CD4-positive, alpha-beta T cell (primary cell): ENCODE results near the gene SCUBE1. TPM values are rescaled to one million over a fixed set of nuclear protein-coding genes. Genes with fewer than 3 reads are reported as not detected.

Source experiments
- ATAC-seq: fragments of 200-7000 bp; cut with Tn5 transposase; one replicate; pipeline ENCODE4 v1.10.0; 2022; ENCODE audit warnings: mild to moderate bottlenecking; ENCODE audit not compliant: poor library complexity
- CTCF ChIA-PET: fragments of 350-600 bp; sonication (Branson Sonifier 250); formaldehyde crosslinking; loops from one replicate; lab custom pipeline; 2021; ENCODE audit warnings: antibody characterized with exemption, inconsistent platforms; lab: Charles Lee
- POLR2A ChIA-PET: fragments of 350-600 bp; sonication (Branson Sonifier 250); formaldehyde crosslinking; loops from one replicate; lab custom pipeline; 2021; ENCODE audit warnings: antibody characterized with exemption, inconsistent platforms; lab: Charles Lee
- DNase-seq, 14 experiments: peaks; one replicate each; pipeline ENCODE4 v3.0.0-alpha.2; 2013 to 2020; ENCODE audit warnings: mixed read lengths in 2 of 14
- H3K27ac ChIP-seq, 2 donors: one replicate each; pipeline versions ENCODE4 v1.5.1 to v1.7.0; 2013; ENCODE audit warnings: low read length in 2 of 2, low read depth in 1 of 2, mild to moderate bottlenecking in 1 of 2
- H3K27me3 ChIP-seq, 2 experiments: 1 replicate in 1 of 2; 2 replicates in 1 of 2; pipeline versions ENCODE4 v1.6.1 to v1.7.0; 2013; ENCODE audit warnings: low read length in 2 of 2, control low read depth in 1 of 2, mild to moderate bottlenecking in 1 of 2, moderate library complexity in 1 of 2; ENCODE audit not compliant: insufficient read depth in 2 of 2, control insufficient read depth in 1 of 2
- H3K36me3 ChIP-seq: one replicate; pipeline ENCODE4 v1.6.1; 2013; ENCODE audit warnings: low read length, control low read depth; ENCODE audit not compliant: insufficient read depth
- H3K4me1 ChIP-seq: one replicate; pipeline ENCODE4 v1.6.1; 2013; ENCODE audit warnings: low read length, control low read depth; ENCODE audit not compliant: insufficient read depth
- H3K4me3 ChIP-seq: one replicate; pipeline ENCODE4 v1.5.1; 2013; ENCODE audit warnings: mild to moderate bottlenecking, low read length, moderate library complexity
- H3K9me3 ChIP-seq, 2 experiments: 1 replicate in 1 of 2; 2 replicates in 1 of 2; pipeline versions ENCODE4 v1.6.1 to v1.7.0; 2013; ENCODE audit warnings: low read length in 2 of 2, mild to moderate bottlenecking in 2 of 2, control low read depth in 1 of 2, moderate library complexity in 1 of 2; ENCODE audit not compliant: control insufficient read depth in 1 of 2, insufficient read depth in 1 of 2
- H3K27ac Mint-ChIP-seq: one replicate; pipeline ENCODE4 v1.8.0; 2020; ENCODE audit warnings: mixed read lengths
- H3K27me3 Mint-ChIP-seq: one replicate; pipeline ENCODE4 v1.8.0; 2021; ENCODE audit warnings: mixed read lengths
- H3K36me3 Mint-ChIP-seq: one replicate; pipeline ENCODE4 v1.8.0; 2021; ENCODE audit warnings: low read depth, mixed read lengths
- H3K4me1 Mint-ChIP-seq: one replicate; pipeline ENCODE4 v1.8.0; 2021; ENCODE audit warnings: low read depth, mixed read lengths
- H3K4me3 Mint-ChIP-seq: one replicate; pipeline ENCODE4 v1.8.0; 2020; ENCODE audit warnings: mild to moderate bottlenecking, mixed read lengths
- H3K9me3 Mint-ChIP-seq: one replicate; pipeline ENCODE4 v1.8.0; 2020; ENCODE audit warnings: mixed read lengths
- CTCF ChIP-seq: fragments of 200-600 bp; IDR thresholded peaks from one replicate; pipeline ENCODE4 v1.8.0; 2022; ENCODE audit warnings: antibody characterized with exemption, mild to moderate bottlenecking
- intact Hi-C, 2 experiments: fragments of 100-400 bp; cut with DNase I in 1 of 2; cut with micrococcal nuclease in 1 of 2; formaldehyde crosslinking; loops; one replicate each; pipeline versions ENCODE4 v1.15.1 to v1.9.0; 2023 to 2025; cut with DNase I, micrococcal nuclease
- total RNA-seq, 174 experiments: library from RNA in 2 of 174; stranded (reverse) in 2 of 174; gene quantifications; one replicate each; pipeline ENCODE4 v1.2.3 and lab custom pipeline; 2021 to 2026

The SCUBE1 gene
- total RNA-seq, 2 experiments from 2014 or later: not detected

GRCh38 chr22:43198126-43198525, 145.0 kb downstream of the SCUBE1 start:
- no peaks in the 10 kb centered on the region for H3K4me1 Mint-ChIP-seq
- Histone ChIP-seq H3K4me1 (no peaks in the 10 kb centered on the region), H3K27me3 (no peaks in the 10 kb centered on the region), H3K36me3 (no peaks in the 10 kb centered on the region), H3K9me3 (no peaks in the 10 kb centered on the region), H3K4me3 (no peak overlapping the region), H3K27ac (no peak overlapping the region)
- ATAC-seq (no peak), DNase-seq (no peak)
- H3K27ac Mint-ChIP-seq: no peak overlapping the region
- ChIA-PET POLR2A (no interaction called here), CTCF (no interaction called here)
- intact Hi-C loops: no loop called here
- H3K36me3 Mint-ChIP-seq: no peaks in the 10 kb centered on the region
- H3K27me3 Mint-ChIP-seq: no peaks in the 10 kb centered on the region
- H3K4me3 Mint-ChIP-seq: no peak overlapping the region
- no peak for TF ChIP-seq CTCF
- H3K9me3 Mint-ChIP-seq: no peaks in the 10 kb centered on the region

GRCh38 chr22:43197271-43197941, 145.8 kb downstream of the SCUBE1 start:
- Mint-ChIP-seq H3K4me1 (no peaks in the 10 kb centered on the region), H3K36me3 (no peaks in the 10 kb centered on the region), H3K9me3 (no peaks in the 10 kb centered on the region), H3K4me3 (no peak overlapping the region), H3K27me3 (no peaks in the 10 kb centered on the region), H3K27ac (no peak overlapping the region)
- Histone ChIP-seq H3K27ac (no peak overlapping the region), H3K9me3 (no peaks in the 10 kb centered on the region), H3K4me3 (no peak overlapping the region), H3K36me3 (no peaks in the 10 kb centered on the region), H3K27me3 (no peaks in the 10 kb centered on the region), H3K4me1 (no peaks in the 10 kb centered on the region)
- CTCF ChIA-PET: no interaction called here
- intact Hi-C loops: no loop called here
- POLR2A ChIA-PET: no interaction called here
- no peak for DNase-seq
- no peak for TF ChIP-seq CTCF
- no peak for ATAC-seq

GRCh38 chr22:43191831-43192230, 151.3 kb downstream of the SCUBE1 start:
- H3K27ac Mint-ChIP-seq: no peak overlapping the region
- Histone ChIP-seq H3K4me3 (no peak overlapping the region), H3K4me1 (peaks cover 9% of the 10 kb centered on the region), H3K27me3 (no peaks in the 10 kb centered on the region), H3K27ac (no peak overlapping the region), H3K9me3 (no peaks in the 10 kb centered on the region), H3K36me3 (no peaks in the 10 kb centered on the region)
- no peak overlapping the region for H3K4me3 Mint-ChIP-seq
- DNase-seq: no peak
- ATAC-seq: no peak
- POLR2A ChIA-PET: no interaction called here
- intact Hi-C loops: no loop called here
- no peak for TF ChIP-seq CTCF
- CTCF ChIA-PET: no interaction called here
- no peaks in the 10 kb centered on the region for H3K9me3 Mint-ChIP-seq
- no peaks in the 10 kb centered on the region for H3K27me3 Mint-ChIP-seq
- no peaks in the 10 kb centered on the region for H3K36me3 Mint-ChIP-seq
- peaks cover 8% of the 10 kb centered on the region for H3K4me1 Mint-ChIP-seq
